ENCODE data around the gene LSM14B.

The LSM14B gene

GRCh38 chr20:62097881-62098407, 24.3 kb upstream of the LSM14B start:
- WGBS (ENCODE audit: extremely low coverage, insufficient coverage, insufficient read length): no CpG with 5 or more reads among the region's 16 CpGs
- H3K14ac ChIP-seq (ENCODE audit: low read length): no peak overlapping the region

DNA sequence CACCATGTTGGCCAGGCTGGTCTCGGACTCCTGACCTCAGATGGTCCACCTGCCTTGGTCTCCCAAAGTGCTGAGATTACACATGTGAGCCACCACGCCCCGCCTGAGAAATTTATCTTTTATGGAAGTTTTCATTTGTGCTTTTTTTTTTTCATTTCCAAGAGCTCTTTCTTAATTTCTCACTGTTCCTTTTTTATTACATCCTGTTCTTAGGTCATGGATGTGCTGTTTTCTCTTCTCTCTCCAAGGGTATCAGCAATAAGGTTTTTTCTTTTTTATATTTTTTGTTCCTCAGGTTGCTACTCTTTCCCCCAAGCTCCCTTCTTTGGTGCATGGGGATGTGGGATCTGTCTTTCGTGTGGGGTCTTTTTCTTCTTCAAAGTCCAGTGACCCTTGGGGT, 21.2 kb upstream of the LSM14B start:
- no peaks in the 10 kb centered on the region for H3K79me2 ChIP-seq (ENCODE audit: control insufficient read depth, insufficient read depth, low read length, poor library complexity)
- H3K4me3 ChIP-seq (ENCODE audit: low read depth, low read length): no peak overlapping the region
- no peaks in the 10 kb centered on the region for H3K27me3 ChIP-seq (ENCODE audit: insufficient read depth, low read length)
- H3K4me2 ChIP-seq (ENCODE audit: low read length): no peak overlapping the region
- no peaks in the 10 kb centered on the region for H3K4me1 ChIP-seq (ENCODE audit: control insufficient read depth in 1 of 2, insufficient read depth in 2 of 2, low read length in 2 of 2)
- H3K9ac ChIP-seq (ENCODE audit: low read length): no peak overlapping the region
- no peaks in the 10 kb centered on the region for H3K36me3 ChIP-seq (ENCODE audit: control insufficient read depth in 1 of 2, insufficient read depth in 2 of 2, low read length in 2 of 2)
- no peak overlapping the region for H4K8ac ChIP-seq (ENCODE audit: low read depth, low read length)
- no peak overlapping the region for H4K91ac ChIP-seq (ENCODE audit: low read depth, low read length)
- H2BK120ac ChIP-seq (ENCODE audit: insufficient read depth, low read length, poor library complexity): no peak overlapping the region
- no peak overlapping the region for H2AFZ ChIP-seq (ENCODE audit: insufficient read depth, low read length, poor library complexity)
- no peak overlapping the region for H2AK5ac ChIP-seq (ENCODE audit: low read length)
- no peak overlapping the region for H3K23ac ChIP-seq (ENCODE audit: low read length)
- no peak overlapping the region for H3K4ac ChIP-seq (ENCODE audit: low read depth, low read length)
- H4K12ac ChIP-seq (ENCODE audit: low read depth, low read length): no peak overlapping the region
- H2BK12ac ChIP-seq (ENCODE audit: low read length): no peak overlapping the region
- H3K18ac ChIP-seq (ENCODE audit: low read length): no peak overlapping the region
- peaks cover 12% of the 10 kb centered on the region for H3K9me3 ChIP-seq (ENCODE audit: insufficient read depth, low read depth, low read length)
- no peak for DNase-seq
- WGBS (ENCODE audit: extremely low coverage, insufficient coverage, insufficient read length): no CpG with 5 or more reads among the region's 4 CpGs
- no peak overlapping the region for H2BK5ac ChIP-seq (ENCODE audit: low read depth, low read length, poor library complexity)
- H3K79me1 ChIP-seq (ENCODE audit: low read length): no peaks in the 10 kb centered on the region
- no peak overlapping the region for H3K14ac ChIP-seq (ENCODE audit: low read length)
- H3K27ac ChIP-seq (ENCODE audit: low read depth, low read length): no peak overlapping the region

More at GRCh38 chr20:62097881-62098407, 24.3 kb upstream of the LSM14B start:
- Histone ChIP-seq H3K4me3 (ENCODE audit: low read depth, low read length) (no peak overlapping the region), H2AK5ac (ENCODE audit: low read length) (no peak overlapping the region), H3K79me2 (ENCODE audit: control insufficient read depth, insufficient read depth, low read length, poor library complexity) (no peaks in the 10 kb centered on the region), H4K8ac (ENCODE audit: low read depth, low read length) (no peak overlapping the region), H3K79me1 (ENCODE audit: low read length) (no peaks in the 10 kb centered on the region), H2BK120ac (ENCODE audit: insufficient read depth, low read length, poor library complexity) (no peak overlapping the region), H3K23ac (ENCODE audit: low read length) (no peak overlapping the region), H2BK5ac (ENCODE audit: low read depth, low read length, poor library complexity) (no peak overlapping the region), H3K9me3 (ENCODE audit: insufficient read depth, low read depth, low read length) (peaks cover 10% of the 10 kb centered on the region), H3K4ac (ENCODE audit: low read depth, low read length) (no peak overlapping the region), H3K4me1 (ENCODE audit: control insufficient read depth in 1 of 2, insufficient read depth in 2 of 2, low read length in 2 of 2) (no peaks in the 10 kb centered on the region), H2AFZ (ENCODE audit: insufficient read depth, low read length, poor library complexity) (no peak overlapping the region), H3K4me2 (ENCODE audit: low read length) (no peak overlapping the region), H3K18ac (ENCODE audit: low read length) (no peak overlapping the region), H3K27me3 (ENCODE audit: insufficient read depth, low read length) (no peaks in the 10 kb centered on the region), H2BK12ac (ENCODE audit: low read length) (no peak overlapping the region), H3K36me3 (ENCODE audit: control insufficient read depth in 1 of 2, insufficient read depth in 2 of 2, low read length in 2 of 2) (no peaks in the 10 kb centered on the region), H4K12ac (ENCODE audit: low read depth, low read length) (no peak overlapping the region), H3K27ac (ENCODE audit: low read depth, low read length) (no peak overlapping the region), H4K91ac (ENCODE audit: low read depth, low read length) (no peak overlapping the region), H3K9ac (ENCODE audit: low read length) (no peak overlapping the region)
- DNase-seq: no peak

GRCh38 chr20:62103508-62104233, 18.6 kb upstream of the LSM14B start:
- no peak overlapping the region for H3K9ac ChIP-seq (ENCODE audit: low read length)
- no peaks in the 10 kb centered on the region for H3K27me3 ChIP-seq (ENCODE audit: insufficient read depth, low read length)
- H3K4ac ChIP-seq (ENCODE audit: low read depth, low read length): no peak overlapping the region
- no peak for DNase-seq
- H3K14ac ChIP-seq (ENCODE audit: low read length): no peak overlapping the region
- H3K79me1 ChIP-seq (ENCODE audit: low read length): no peaks in the 10 kb centered on the region
- no peak overlapping the region for H4K91ac ChIP-seq (ENCODE audit: low read depth, low read length)
- no peak overlapping the region for H2BK5ac ChIP-seq (ENCODE audit: low read depth, low read length, poor library complexity)
- no peak overlapping the region for H4K8ac ChIP-seq (ENCODE audit: low read depth, low read length)
- H3K36me3 ChIP-seq (ENCODE audit: control insufficient read depth in 1 of 2, insufficient read depth in 2 of 2, low read length in 2 of 2): no peaks in the 10 kb centered on the region
- H3K18ac ChIP-seq (ENCODE audit: low read length): no peak overlapping the region
- H2BK120ac ChIP-seq (ENCODE audit: insufficient read depth, low read length, poor library complexity): no peak overlapping the region
- H2AK5ac ChIP-seq (ENCODE audit: low read length): no peak overlapping the region
- H3K27ac ChIP-seq (ENCODE audit: low read depth, low read length): no peak overlapping the region
- no peak overlapping the region for H3K4me3 ChIP-seq (ENCODE audit: low read depth, low read length)
- H4K12ac ChIP-seq (ENCODE audit: low read depth, low read length): no peak overlapping the region
- H3K23ac ChIP-seq (ENCODE audit: low read length): no peak overlapping the region
- no CpG with 5 or more reads among the region's 21 CpGs for WGBS (ENCODE audit: extremely low coverage, insufficient coverage, insufficient read length)
- H2BK12ac ChIP-seq (ENCODE audit: low read length): no peak overlapping the region
- no peak overlapping the region for H2AFZ ChIP-seq (ENCODE audit: insufficient read depth, low read length, poor library complexity)
- no peak overlapping the region for H3K4me2 ChIP-seq (ENCODE audit: low read length)
- H3K4me1 ChIP-seq (ENCODE audit: control insufficient read depth in 1 of 2, insufficient read depth in 2 of 2, low read length in 2 of 2): no peaks in the 10 kb centered on the region
- no peaks in the 10 kb centered on the region for H3K79me2 ChIP-seq (ENCODE audit: control insufficient read depth, insufficient read depth, low read length, poor library complexity)
- peaks cover 22% of the 10 kb centered on the region for H3K9me3 ChIP-seq (ENCODE audit: insufficient read depth, low read depth, low read length)

DNA sequence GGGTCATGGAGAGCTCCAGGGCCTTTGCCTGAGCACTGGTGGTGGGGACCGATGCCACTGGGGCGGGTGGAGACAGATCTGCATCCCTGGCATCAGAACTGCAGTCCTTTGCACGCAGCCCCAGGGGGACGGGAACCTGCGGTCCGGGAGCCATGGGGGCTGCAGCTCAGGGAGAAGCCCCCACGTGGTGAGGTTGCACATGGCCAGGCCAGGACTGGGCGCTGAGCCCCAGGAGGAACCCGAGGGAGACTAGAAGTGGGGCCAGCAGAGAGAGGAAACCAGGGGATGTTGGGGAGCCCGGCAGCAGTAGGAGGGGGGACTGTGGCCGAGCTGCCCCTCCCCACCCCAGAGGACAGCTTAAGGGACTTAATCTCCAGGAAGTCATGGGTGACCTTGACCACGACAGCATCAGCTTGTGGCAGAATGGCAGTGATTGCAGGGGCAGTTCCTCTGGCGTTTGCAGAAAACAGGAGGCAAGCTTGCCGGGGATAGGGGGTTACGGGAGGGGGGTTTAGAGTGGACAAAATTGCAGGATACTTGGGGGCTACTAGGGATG, 18.0 kb upstream of the LSM14B start:
- Histone ChIP-seq H3K14ac (ENCODE audit: low read length) (no peak overlapping the region), H4K91ac (ENCODE audit: low read depth, low read length) (no peak overlapping the region), H2BK120ac (ENCODE audit: insufficient read depth, low read length, poor library complexity) (no peak overlapping the region), H3K36me3 (ENCODE audit: control insufficient read depth in 1 of 2, insufficient read depth in 2 of 2, low read length in 2 of 2) (no peaks in the 10 kb centered on the region), H4K8ac (ENCODE audit: low read depth, low read length) (no peak overlapping the region), H3K23ac (ENCODE audit: low read length) (no peak overlapping the region), H3K4me3 (ENCODE audit: low read depth, low read length) (no peak overlapping the region), H3K4ac (ENCODE audit: low read depth, low read length) (no peak overlapping the region), H3K4me1 (ENCODE audit: control insufficient read depth in 1 of 2, insufficient read depth in 2 of 2, low read length in 2 of 2) (no peaks in the 10 kb centered on the region), H3K79me2 (ENCODE audit: control insufficient read depth, insufficient read depth, low read length, poor library complexity) (no peaks in the 10 kb centered on the region), H3K27me3 (ENCODE audit: insufficient read depth, low read length) (no peaks in the 10 kb centered on the region), H4K12ac (ENCODE audit: low read depth, low read length) (no peak overlapping the region), H3K9ac (ENCODE audit: low read length) (no peak overlapping the region), H3K4me2 (ENCODE audit: low read length) (no peak overlapping the region), H3K9me3 (ENCODE audit: insufficient read depth, low read depth, low read length) (peaks cover 22% of the 10 kb centered on the region), H2AK5ac (ENCODE audit: low read length) (no peak overlapping the region), H2AFZ (ENCODE audit: insufficient read depth, low read length, poor library complexity) (no peak overlapping the region), H3K18ac (ENCODE audit: low read length) (no peak overlapping the region), H3K79me1 (ENCODE audit: low read length) (no peaks in the 10 kb centered on the region), H3K27ac (ENCODE audit: low read depth, low read length) (no peak overlapping the region), H2BK12ac (ENCODE audit: low read length) (no peak overlapping the region), H2BK5ac (ENCODE audit: low read depth, low read length, poor library complexity) (no peak overlapping the region)
- DNase-seq: no peak
- WGBS (ENCODE audit: extremely low coverage, insufficient coverage, insufficient read length): no CpG with 5 or more reads among the region's 15 CpGs

Data from trophoblast cell (in vitro differentiated cells and primary cell).